ENCODE results near the gene GAS7.

Gene GAS7

GRCh38 chr17:9905902-9906301 lies 292.5 kb downstream of the GAS7 start:
- DNase-seq, result no peak

- no peak for DNase-seq
Observed at GRCh38 chr17:9905078-9905415, 293.4 kb downstream of the GAS7 start, which contains the start of gene RCVRN. TSS of gene RCVRN (minus strand) at chr17:9905271. CDS start at chr17:9905180, 91 bp downstream.

GRCh38 chr17:9904277-9905077 lies 293.9 kb downstream of the GAS7 start:
- no peak for DNase-seq

GRCh38 chr17:9902120-9902519 lies 296.3 kb downstream of the GAS7 start:
- DNase-seq, result no peak

- DNase-seq, result no peak
Observed at GRCh38 chr17:9900784-9901183, 297.6 kb downstream of the GAS7 start.

- no peak for DNase-seq
Observed at GRCh38 chr17:9900044-9900594, 298.3 kb downstream of the GAS7 start.

- no peak for DNase-seq
Observed at GRCh38 chr17:9899280-9900043, 298.9 kb downstream of the GAS7 start.

GRCh38 chr17:9898812-9899211 lies 299.6 kb downstream of the GAS7 start:
- DNase-seq, result no peak

GRCh38 chr17:9897372-9897968 lies 300.9 kb downstream of the GAS7 start:
- DNase-seq, result no peak

GRCh38 chr17:9895923-9896322 lies 302.5 kb downstream of the GAS7 start:
- DNase-seq, result no peak

GRCh38 chr17:9894231-9894630 lies 304.2 kb downstream of the GAS7 start:
- no peak for DNase-seq

GRCh38 chr17:9893411-9894012 lies 304.9 kb downstream of the GAS7 start:
- no peak for DNase-seq

- DNase-seq, result no peak
Observed at GRCh38 chr17:9890124-9890523, 308.3 kb downstream of the GAS7 start.

- DNase-seq, result no peak
Observed at GRCh38 chr17:9887508-9887907, 310.9 kb downstream of the GAS7 start.

- no peak for DNase-seq
Observed at GRCh38 chr17:9886141-9886930, 312.1 kb downstream of the GAS7 start.

GRCh38 chr17:9883451-9883850 lies 315.0 kb downstream of the GAS7 start:
- DNase-seq, result no peak

- DNase-seq, result no peak
Observed at GRCh38 chr17:9880582-9880999, 317.8 kb downstream of the GAS7 start.

GRCh38 chr17:9878786-9879525 lies 319.4 kb downstream of the GAS7 start:
- no peak for DNase-seq

- DNase-seq, result no peak
Observed at GRCh38 chr17:9878356-9878755, 320.1 kb downstream of the GAS7 start.

- DNase-seq, result no peak
Observed at GRCh38 chr17:9875441-9875840, 323.0 kb downstream of the GAS7 start.

- DNase-seq, result no peak
Observed at GRCh38 chr17:9874722-9875121, 323.7 kb downstream of the GAS7 start.

- DNase-seq, result no peak
Observed at GRCh38 chr17:9872852-9873251, 325.6 kb downstream of the GAS7 start.
